Measurements from ENCODE around the gene B3GNT2. TPM values are rescaled to one million over a fixed set of nuclear protein-coding genes. Genes with fewer than 3 reads are reported as not detected.
"Not testable (repeated sequence)": the region's sequence is repeated elsewhere in the genome, so short reads cannot be mapped to it uniquely, and the experiment has no call there.

B3GNT2 gene
- polyA plus RNA-seq, 10 donors: 6.2 to 10.4 (median 8.4) TPM

DNA sequence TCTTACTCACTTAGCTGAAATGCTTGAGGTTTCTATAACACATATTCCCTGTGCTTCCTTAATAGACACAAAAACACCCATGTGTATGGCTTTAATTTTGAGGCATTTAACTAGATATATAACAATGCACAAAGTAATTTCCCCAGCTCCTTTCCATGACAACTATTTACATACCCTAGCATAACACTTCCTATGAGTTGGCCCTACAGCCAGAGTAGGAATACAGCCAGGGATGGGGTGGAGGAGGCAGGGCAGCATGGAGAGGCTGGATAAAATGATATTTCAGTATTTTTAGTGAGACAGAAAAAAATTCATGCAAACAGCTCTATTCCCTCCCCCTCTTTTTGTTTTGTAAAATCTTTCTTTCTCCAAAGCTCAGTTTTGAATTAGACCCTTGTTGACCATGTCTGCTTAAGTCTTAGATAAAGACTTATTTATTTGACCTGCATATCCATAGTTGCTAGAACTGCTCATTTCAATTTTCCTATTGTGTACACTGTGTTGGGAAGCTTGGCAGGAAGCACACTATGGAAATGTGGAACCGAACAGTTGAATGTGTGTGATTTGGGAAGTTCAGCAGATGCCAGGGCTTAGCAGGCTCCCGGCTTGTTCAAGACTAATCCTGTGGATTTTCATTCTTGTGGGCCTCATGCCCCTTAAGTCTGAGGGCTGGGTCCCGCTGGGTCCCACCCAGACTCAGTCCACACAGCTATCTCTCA is 11.2 kb upstream of the B3GNT2 start:
- DNase-seq: peak in 2 of 3 donors; percentile 22 to 27

DNA sequence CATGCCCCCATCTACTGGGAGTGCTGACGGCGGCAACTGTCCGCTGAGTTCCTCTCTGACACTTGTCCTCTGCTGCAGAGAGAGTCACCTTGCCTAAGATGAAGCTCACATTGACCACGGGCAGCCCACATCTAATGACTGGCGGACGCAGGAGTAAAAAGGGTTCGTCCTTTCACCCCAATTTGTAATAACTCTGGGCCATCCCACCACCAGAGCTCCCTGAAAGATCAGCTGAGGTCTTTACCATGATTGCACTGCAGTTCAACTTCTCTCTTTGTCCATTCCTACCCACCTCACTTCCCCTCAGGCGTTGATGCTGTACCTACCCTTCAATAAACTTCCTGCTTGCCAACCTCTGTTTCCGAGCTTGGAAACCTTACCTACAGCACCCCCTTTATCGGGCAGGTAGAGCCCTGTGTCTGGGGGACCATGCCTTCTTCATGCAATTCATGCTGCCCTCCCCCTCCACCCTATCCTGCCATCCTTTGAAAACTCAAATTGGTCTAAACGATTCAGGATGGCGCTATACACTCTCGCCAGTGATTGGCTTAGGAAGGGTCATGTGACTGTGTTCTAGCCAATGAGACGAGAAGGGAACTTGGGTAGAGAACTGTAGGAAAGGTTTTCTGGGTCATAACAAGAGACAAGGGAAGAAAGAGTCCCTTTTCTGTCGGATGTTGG is 10.3 kb upstream of the B3GNT2 start:
- no peak for DNase-seq

DNA sequence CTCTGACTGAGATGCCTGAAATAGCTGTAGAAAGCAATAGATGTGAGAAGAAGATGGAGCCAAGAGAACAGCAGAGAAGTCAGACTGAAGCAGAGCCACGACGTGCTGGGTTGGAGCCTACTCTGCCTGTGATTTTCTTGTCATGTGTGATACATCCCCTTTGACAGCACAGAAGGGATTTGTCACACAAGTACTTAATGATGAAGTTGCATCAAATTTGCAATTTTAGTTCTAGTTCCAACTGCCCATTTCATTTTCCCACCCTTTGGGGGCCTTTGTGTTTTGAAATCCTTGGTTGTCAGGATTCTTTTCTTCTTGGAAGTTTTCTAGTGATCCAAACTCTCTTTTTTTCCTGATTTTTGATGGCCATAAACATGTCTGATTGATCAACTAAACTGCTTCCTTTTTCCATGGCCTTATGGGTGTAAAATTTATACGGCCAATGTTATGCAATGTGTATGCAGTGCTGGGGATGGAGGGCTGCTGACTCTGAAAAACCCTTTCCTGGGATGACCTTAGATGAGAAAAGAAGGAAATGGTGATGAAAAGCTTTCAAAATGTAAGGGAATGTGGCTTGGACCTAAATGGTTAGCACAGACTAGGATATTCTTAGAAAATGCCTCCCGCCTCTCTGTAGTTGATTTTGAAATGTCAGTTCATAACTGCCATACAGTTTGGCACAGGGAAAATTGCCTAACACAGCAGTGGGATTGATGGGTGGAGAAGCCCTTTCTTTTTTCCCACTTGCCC is 9.6 kb upstream of the B3GNT2 start:
- DNase-seq: no peak

DNA sequence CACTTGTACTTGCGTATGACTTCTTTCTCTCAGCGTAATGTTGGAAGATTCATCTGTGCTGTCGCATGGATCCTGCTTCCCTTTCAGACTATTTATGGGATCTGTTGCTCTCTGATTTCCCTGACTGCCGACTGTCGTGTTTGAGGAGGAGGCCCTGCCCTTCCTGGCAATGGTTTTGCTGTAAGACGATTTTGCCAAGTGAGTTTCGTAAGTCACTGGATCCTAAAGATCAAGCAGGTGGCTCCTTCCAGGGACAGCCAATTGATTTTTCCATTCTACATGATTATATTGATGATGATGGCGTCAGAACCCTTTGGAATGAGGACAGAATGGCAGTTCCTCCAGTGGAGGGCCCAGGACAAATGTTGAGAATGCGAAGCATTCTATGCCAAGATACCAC is 8.7 kb upstream of the B3GNT2 start:
- no peak for DNase-seq

DNA sequence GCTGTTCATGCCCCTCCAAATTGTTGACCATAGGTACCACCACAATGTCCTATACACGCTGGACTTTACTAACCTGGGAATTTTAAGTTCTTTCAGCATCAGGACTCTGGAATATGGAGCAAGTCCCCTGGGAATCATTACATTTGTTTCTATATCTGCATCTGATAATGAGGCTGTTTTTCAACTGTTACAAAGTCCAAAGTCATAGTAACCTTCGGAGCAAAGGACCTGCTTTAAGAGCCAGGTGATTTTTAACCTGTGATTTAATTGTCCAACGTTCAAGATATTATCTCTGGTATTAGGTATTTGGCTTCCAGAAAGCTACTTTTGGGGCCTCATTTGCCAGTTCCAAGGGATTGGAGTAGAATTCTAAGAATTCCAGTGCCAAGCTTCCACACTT is 7.5 kb upstream of the B3GNT2 start:
- no peak for DNase-seq

GRCh38 chr2:62189196-62189595 is 6.7 kb upstream of the B3GNT2 start:
- DNase-seq: no peak

DNA sequence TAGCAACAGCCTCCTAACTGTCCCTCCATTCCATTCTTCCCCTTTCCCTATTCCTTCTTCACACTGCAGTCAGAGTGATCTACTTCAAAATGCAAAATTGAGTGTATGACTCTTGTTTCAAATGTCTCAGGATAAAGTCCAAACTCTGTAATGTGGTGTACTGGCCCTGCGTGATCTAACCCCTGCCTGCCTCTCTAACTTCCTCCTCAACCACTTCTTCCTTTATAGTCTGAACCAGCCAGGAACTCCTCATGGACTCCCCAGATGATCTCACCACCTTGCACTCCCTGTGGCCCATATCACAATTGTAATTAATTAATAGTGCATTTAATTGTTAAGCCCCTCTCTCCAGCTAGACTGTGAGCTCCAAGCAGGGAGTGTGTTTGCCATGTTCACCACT is 3.1 kb upstream of the B3GNT2 start:
- no peak for DNase-seq

- DNase-seq: peak in 1 of 3 donors; percentile 32
These were observed 1.1 kb upstream of the B3GNT2 start for GRCh38 chr2:62194558-62195420.

- no peak for DNase-seq
These were observed 475 bp downstream of the B3GNT2 start for GRCh38 chr2:62196278-62196901.

GRCh38 chr2:62197011-62197924 is 1.4 kb downstream of the B3GNT2 start:
- peak in 1 of 3 donors; percentile 55 for DNase-seq

GRCh38 chr2:62197925-62198633 is 2.2 kb downstream of the B3GNT2 start:
- peak in 1 of 3 donors; percentile 19 for DNase-seq

DNA sequence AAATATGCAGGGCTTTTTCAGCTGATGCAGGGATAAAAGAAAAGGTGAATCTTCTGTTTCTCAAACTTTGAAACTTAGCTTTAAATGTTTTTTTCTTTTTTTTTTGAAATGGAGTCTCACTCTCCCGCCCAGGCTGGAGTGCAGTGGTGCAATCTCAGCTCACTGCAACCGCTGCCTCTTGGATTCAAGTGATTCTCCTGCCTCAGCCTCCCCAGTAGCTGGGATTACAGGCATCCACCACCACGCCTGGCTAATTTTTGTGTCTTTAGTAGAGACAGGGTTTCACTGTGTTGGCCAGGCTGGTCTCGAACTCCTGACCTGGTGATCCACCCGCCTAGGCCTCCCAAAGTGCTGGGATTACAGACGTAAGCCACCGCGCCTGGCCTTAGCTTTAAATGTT is 2.9 kb downstream of the B3GNT2 start:
- not testable (repeated sequence) for DNase-seq

DNA sequence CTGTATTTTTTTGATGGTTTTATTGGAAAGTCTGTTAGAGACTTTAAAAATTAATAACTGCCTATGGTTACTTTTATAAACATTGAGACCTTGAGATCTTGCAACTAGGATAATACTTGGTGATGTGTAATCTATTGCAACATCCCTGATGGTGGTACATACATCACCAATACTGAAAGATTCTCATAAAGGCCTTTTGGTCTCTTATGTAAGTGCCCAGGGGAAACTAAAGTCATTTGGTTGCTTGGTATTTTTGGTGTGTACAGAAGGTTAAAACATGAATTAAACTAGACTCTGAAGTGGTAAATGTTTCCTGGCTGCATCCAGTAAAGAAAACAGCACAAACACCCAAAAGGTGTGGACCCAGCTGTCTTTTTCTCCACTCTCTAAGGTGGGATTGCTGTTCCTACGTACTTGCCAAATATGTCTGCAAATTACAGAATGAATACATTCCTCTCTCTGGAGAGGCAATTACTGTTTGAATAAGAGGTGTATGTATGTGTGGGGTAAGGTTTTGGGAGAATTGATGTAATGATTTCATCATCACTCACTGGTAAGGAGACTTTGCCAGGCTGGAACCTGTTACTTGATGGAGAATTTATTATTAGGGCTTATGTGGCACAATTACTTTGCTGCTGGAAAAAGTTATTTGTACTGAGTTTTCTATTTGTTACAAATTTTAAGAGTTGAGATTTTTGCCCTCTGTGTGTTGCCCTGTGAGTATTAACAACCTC is 3.6 kb downstream of the B3GNT2 start:
- no peak for DNase-seq

DNA sequence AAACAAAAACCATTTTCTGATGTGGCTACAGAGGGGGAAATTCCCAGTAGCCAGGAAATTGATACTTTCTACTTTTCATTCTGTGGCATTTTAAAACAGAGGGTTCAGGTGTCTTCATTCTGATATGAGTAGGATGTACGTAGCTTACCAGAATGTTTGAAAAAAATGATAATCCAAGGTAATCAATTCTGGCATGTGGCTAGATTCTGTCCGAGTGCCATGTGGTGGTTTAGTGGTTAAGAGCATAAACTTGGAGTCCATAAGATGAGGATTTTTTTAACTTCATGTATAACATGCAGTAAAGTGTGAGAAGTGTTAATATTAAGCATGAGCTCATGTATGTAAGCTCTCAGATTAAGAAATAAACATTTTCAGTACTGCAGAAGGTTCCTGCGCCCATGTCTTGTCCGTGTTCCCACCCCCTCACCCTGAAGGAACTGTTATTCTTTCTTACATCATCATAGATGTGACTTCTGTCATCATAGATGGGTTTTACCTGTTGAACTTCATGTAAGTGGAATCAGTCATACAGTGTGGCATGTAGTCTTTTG is 4.5 kb downstream of the B3GNT2 start:
- DNase-seq: no peak

DNA sequence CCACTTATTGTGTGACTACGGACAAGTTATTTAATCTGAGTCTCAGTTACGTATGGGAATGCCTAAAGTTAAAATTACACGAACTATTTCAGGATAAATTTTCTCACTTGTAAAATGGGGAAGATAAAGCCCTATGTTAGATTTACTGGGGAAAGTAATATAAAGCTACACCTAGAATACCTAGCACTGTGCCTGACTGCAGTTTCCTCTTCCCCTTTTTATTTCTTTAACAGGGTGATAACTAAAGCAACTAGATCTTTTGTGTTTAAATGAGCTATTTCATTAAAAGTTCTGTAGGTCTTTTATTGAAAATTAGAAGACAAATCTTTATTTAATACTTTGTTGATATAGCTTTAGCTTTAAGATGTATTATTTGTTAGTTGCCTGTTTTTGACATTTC is 5.0 kb downstream of the B3GNT2 start:
- DNase-seq: no peak

GRCh38 chr2:62201307-62201706 is 5.4 kb downstream of the B3GNT2 start:
- no peak for DNase-seq

DNA sequence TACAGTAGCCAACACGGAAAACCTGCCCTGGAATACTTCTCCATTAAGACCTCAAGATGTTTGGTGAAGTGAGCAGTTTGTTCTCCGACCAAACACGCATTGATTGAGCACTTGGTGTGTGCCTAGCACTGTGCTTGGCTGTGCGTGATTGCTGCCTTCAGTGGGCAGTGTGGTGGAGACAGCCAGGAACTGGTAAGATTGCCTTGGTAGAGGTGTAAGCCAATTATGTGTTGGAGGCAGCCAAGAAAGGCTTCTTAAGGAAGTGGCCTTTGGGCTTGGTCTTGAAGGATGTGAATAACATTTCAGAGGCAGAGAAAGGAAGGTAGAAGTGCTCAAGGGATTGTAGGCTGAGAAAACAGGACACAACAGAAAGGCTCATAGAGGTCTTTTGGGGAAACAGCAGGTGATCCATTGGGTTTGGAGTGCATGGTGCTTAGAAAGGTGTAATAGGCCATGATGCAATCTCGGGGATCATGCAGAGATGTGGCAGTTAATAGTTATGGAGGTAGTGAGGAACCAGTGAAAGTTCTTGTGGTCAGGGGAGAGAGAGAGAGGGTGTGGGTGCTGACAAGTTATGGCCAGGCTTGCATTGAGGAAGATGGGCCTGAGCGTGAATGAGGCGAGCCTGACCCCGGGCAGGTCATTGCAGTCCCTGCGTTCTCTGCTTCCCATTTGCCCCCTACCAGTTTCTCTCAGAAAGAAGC is 6.3 kb downstream of the B3GNT2 start:
- DNase-seq: no peak

DNA sequence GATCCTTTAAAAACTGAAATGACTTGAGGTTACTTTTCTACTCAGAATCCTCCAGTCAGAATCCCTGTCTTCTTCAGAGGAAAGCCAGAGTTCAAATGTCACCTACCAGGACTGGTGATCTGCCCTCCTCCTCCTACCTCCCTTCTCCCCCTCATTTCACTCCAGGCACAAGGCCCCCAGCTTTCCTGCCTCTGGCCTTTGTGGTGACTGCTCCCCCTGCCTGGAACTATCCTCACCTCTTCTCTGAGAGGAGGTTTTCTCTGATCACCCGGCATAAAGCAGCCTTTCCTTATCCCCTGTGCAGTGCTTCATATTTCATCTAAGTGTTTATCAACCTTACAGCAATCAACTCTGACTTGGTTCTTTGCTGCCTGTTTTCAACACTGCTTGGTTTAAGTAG is 6.8 kb downstream of the B3GNT2 start:
- DNase-seq: no peak
